ENCODE measurements around the gene FBXO8.

GRCh38 chr4:174279433-174280155 is 3.9 kb downstream of the FBXO8 start:
- no peak for TF ChIP-seq CTCF (conservative IDR thresholded peaks at IDR 0.05)
- TF ChIP-seq EZH2 (IDR thresholded peaks at IDR 0.05; ENCODE audit: low read depth) = no peak
